ENCODE data around the gene ZMYND19.
"Not testable (repeated sequence)": the region's sequence is repeated elsewhere in the genome, so short reads cannot be mapped to it uniquely, and the experiment has no call there.

The ZMYND19 gene

DNA sequence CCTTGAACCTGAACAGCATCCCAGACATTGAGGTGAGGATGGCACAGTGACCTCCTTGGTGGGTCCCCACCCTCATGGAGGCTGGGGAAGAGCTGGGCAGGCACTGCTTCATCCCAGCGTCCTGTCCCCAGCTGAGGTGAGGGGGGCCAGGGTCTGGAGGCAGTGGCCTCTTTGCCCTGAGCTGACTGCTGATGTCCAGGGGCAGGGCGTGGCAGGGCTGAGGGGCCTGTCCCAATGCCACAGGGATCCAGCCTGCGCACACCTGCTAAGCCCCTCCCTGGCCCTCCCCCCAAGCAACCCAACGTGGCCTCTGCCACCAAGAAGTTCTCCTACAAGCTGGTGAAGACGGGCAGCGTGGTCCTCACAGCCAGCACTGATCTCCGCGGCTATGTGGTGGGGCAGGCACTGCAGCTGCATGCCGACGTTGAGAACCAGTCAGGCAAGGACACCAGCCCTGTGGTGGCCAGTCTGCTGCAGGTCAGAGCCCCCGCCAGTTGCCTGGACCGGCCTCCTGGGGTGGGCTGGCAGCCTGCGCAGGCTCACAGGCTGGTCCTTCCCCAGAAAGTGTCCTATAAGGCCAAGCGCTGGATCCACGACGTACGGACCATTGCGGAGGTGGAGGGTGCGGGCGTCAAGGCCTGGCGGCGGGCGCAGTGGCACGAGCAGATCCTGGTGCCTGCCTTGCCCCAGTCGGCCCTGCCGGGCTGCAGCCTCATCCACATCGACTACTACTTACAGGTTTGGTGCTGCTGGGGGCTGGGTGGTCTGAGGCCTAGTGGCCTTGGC lies 23.6 kb upstream of the ZMYND19 start:
- no peak for DNase-seq

DNA sequence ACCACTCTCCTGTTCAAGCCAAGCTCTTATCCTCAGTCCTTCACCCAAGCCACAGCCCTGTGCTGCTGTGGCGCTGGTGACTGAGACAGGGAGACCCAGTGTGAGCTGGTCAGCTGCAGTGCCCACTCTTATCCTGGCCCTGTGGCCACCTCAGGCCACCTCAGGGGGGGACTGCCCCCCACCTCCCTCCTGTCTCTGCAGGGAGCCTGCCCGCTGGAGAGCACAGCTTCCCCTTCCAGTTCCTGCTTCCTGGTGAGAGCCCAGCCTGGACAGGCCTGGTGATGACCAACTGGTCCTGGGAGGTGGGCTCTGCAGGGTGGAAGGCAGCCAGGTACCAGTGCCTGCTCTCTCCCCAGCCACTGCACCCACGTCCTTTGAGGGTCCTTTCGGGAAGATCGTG lies 22.9 kb upstream of the ZMYND19 start:
- no peak for DNase-seq

DNA sequence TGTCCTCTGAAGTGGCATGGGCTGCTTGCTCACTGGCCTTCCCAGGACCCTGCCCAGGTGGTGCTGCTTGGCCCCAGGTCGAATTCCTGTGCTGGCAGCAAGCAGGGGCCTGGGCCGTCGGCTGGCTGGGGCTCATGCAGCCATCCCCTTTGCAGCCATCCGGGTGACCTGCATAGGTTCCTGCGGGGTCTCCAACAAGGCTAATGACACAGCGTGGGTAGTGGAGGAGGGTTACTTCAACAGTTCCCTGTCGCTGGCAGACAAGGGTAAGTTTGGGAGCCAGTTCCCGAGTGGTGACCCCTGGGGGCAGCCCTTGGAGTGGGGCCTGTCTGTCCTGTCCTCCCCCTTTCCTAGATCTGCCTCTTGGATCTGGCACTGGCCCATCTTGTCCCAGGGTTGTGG lies 22.4 kb upstream of the ZMYND19 start:
- DNase-seq, result no peak

DNA sequence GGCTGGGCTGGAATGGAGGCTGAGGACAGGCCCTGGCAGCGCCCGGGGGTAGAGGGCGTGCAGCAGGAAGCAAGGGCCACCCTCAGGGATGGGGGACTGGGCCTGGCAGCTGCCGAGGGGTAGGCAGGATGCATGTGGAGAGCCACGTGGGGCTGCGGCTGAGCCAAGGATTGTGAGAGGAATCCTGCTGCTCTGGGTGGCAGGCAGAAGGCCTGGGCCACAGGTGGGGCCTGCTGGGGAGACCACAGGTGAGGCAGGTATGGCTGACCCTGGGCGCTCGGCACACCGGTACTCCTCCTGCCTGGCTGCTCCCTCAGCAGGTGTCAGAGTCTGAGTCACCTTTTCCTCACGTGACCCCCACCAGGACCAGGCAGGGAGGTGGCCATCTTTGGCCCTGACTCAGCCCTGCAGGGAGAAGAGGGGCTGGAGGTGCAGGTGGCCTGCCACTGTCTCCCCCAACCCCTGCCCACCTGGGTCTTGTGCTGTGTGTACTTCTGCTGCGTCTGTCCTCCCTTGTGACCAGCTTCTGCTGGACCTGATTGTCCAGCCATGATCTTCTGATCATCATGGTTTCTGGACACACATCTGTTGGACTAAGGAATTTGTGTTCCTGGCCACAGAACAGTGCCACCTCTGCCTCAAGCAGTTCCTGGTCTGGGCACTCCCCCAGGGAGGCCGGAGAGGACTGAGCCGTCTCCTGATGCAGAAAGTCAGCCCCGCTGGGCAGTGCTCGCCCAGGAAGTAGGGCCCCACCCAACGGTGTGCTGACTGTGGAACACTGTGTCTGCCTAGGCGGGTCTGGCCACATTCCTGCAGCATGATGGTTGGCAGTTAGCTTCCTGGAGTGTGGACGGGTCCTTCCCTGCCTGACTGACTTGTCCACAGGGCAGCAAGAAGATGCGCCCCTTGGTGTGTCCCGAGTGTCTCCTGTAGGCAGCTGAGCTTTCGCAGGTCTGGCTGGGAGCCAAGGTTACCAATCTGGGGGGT lies 21.6 kb upstream of the ZMYND19 start:
- DNase-seq, result peak; percentile 48

DNA sequence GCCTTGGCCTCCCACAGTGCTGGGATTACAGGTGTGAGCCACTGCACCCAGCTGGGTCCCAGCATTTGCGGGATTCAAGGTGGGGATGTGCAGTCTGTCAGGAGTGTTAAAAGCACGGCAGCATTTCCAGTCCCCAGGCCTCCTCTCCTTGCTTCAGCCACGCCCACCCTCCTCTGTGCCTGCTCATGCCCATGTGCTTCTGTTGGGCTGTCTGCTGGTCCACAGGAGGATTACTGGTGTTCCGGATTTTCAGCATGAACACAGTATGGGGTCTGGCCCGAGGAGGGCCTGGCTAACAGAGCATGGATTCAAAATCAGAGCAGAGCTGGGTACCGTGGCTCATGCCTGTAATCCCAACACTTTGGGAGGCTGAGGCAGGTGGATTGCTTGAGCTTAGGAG lies 20.6 kb upstream of the ZMYND19 start:
- no peak for DNase-seq

DNA sequence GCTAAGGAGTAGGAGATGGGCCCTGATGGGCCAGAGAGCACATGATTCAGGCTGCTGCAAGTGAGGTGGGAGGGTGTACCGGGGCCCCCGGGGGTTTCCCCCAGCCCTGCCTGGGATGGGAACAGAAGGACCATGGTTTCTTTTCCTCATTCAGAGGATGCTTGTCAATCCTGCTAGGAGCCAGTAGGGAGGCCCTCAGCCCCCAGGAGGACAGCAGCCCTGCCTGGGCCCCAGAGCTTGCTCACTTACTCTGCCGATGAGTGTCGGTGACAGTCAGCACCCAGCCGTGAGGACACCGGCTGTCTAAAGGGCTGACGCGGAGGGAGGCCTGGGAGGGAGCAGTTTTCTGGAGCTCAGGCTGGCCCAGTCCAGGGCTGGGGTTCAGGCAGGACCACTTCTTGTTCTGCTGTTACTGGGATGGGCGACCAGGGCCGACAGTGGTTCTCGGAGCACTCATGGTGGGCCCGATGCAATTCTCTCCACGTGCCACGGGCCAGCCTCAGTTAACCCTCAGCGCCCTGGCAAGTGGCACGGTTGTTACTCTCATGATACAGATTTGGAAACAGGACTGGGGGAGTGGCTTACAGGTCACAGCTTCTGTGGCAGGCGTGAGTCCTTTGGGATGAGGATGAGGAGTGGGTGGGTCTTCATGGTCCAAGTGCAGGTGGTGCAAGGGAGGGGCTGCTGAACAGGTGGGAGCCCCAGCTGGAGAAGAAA lies 17.0 kb upstream of the ZMYND19 start:
- DNase-seq, result no peak

DNA sequence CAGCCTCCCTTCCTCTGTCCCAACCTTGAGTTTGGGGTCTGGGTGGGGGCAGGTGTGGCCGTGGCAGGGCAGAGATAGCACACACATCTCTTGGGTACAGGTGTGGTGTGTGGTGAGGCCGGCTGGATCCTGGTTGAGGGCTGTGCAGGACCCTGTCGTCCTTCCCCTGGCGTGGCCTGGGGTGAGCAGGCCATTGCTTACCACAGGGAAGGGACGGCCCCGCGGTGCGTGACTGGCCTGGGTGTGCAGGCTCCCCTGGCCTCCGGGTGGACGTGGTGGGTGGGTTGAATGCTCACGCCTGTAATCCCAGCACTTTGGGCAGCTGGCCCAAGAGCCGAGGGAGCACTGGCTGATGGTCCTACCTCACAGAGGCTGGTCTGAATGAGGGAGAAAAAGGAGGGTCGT lies 16.4 kb upstream of the ZMYND19 start:
- no peak for DNase-seq

DNA sequence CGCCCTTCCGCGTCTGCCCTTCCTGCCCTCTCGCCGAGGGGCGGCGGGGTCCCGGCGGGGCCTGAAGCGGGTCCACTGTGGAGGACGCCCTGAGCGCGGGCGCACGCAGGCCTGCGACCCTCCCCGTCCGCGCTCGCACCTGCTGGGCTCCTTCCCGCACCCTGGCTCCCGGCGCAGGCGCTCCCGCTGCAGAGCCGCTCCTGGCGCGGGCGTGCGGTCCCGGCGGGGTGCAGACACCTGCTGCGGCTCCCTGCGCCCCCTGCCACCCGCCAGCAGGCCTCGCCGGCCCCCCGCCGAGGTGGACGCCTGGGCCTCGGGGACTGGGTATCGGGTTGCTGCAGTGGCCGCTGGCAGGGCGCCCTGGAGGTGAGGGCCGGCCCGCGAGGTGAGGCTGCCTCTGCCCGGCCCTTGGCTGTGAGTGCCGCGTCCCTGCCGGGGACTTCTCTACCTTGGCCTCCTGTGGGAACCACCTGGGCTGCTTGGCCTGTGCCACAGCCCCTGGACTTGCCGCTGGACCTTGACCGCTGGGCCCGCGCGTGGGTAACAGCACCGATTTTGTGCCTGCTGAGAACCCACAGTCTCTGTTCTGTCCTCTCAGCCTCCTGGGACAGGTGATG lies 15.8 kb upstream of the ZMYND19 start:
- no peak for DNase-seq

DNA sequence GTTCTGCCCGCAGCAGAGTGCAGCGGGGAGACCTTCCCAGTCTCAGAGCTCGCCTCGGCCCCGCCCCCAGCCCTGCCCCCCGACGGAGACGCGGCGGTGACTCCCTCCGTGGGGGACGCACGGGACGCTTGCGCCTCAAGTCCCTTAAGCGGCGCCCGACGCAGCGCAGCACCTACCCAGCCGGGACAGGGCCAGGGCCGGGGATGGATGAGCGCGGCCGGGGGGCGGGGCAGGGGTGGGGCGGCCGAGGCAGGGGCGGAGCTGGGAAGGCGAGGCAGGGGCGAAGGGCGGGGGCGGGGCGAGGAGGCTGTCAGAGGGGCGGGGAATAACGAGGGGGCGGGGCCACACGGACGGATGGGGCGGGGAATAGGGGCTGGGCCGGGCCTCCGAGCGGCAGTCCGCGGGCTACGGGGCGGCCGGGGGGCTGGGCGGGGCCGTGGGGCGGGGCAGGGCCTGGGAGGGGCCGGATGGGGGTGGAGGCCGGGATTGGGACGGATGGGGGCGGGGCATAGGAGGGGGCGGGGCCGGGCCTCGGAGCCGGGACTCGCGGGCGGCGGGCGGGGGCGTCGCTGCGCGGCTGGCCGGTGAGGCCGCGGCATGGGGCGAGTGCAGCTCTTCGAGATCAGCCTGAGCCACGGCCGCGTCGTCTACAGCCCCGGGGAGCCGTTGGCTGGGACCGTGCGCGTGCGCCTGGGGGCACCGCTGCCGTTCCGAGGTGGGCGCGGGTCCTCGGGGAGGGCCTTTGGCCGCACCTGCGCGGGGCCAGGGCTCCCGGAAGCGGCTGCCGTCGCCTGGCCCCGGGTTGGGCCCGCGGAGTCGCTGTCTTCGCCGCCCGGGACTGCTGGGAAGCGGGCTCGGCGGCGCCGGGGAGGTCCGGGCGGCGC lies 15.1 kb upstream of the ZMYND19 start, which contains the start of gene ARRDC1:
Gene ARRDC1 (plus strand): TSS at position 566 of the 884 bp plus-strand sequence. CDS start 32 bp downstream, at position 598.
- DNase-seq, result peak; percentile 93

DNA sequence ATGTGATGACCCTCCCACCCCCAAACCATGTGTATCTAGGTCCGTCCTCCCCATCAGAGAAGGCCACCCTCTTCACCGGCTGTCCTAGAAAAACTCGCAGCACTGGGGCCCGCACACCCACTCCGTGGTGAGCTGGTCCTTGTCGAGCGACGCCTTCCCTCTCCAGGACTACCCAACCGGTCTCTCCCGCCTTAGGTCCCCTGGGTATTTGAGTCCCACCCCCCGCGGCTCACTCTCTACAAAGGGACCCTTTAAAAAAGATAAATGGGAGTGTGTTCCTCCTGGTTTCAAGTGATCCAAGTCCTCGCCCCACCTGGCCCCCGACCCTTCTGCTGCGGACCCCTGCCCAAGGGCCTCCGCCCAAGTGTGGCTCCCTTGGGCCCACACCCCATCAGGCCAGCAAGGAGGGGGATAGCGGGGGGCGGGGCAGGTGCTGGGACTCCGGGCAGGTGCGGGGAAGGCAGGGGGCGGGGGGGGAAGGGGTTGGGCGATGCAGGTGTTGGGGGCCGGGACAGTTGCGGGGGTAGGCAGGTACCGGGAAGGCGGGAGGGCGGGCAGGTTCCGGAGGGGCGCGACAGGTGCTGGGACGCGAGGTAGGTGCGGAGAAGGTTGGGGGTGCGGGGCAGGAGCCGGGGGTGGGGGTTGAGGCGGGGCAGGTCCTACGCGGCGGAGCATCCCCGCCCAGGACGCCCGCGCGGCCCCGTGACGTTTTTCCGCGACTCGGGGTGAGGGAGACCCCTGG lies 14.2 kb upstream of the ZMYND19 start:
- DNase-seq, result no peak

DNA sequence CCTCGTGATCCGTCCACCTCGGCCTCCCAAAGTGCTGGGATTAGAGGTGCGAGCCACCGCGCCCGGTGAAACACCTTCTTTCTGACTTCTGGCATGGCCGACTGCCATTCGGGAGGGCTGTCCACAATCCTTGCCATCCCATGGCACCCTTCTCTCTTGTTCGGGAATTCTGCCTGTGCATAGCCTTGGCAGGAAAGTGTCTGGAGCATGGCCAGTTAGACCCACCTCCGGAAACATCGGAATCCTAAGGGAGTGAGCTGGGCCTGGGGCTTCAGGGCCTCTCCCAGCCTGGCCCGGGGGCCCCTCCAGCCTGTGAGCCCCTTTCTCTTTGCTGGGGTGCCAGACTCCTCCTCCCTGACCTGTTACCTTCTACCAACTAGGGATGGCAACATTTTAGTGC lies 13.6 kb upstream of the ZMYND19 start:
- no peak for DNase-seq

DNA sequence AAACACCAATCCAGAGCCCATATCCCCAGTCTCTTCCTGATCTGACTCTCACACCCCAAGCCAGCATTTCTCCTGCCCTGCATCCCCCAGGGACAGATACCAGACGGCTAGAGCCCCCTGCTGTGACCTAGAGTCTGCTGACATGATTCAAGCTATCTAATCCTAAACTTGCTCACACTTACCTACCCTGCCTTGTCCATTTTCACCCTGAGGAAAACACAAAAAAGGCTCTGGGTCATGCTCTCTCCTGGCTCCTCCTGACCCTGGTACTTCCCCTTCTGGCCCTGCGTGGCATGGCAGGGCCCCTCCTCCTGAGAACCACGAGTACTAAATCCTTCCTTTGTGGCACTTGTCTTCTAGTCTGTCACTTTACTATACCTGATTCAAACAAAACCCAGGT lies 12.3 kb upstream of the ZMYND19 start:
- no peak for DNase-seq

DNA sequence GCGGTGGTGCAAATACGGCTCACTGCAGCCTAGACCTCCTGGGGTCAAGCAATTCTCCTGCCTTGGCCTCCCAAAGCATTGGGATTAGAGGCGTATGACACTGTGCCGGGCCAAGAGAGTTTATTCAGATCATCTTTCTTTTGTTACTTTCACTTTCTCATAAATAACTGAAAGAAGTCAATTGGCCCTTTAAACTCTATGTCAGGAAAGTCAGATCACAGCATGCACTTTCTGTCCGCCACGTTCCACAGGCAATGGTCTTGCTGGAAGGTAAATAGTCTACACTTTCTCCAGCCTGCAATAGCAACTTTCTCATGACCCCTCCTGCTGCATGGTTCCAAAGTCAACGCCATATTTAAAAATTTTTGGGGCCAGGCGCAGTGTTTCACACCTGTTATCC lies 8.6 kb upstream of the ZMYND19 start:
- DNase-seq, result no peak

DNA sequence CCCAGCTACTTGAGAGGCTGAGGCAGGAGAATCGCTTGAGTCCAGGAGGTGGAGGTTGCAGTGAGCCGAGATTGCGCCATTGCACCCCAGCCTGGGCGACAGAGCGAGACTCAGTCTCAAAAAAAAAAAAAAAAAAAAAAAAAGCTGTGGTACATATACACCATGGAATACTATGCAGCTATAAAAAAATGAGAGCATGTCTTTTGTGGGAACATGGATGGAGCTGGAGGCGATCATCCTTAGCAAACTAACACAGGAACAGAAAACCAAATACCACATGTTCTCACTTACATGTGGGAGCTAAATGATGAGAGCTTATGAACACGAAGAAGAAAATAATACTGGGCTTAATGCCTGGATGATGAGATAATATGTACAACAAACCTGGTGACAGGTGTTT lies 6.3 kb upstream of the ZMYND19 start:
- DNase-seq, result not testable (repeated sequence)

DNA sequence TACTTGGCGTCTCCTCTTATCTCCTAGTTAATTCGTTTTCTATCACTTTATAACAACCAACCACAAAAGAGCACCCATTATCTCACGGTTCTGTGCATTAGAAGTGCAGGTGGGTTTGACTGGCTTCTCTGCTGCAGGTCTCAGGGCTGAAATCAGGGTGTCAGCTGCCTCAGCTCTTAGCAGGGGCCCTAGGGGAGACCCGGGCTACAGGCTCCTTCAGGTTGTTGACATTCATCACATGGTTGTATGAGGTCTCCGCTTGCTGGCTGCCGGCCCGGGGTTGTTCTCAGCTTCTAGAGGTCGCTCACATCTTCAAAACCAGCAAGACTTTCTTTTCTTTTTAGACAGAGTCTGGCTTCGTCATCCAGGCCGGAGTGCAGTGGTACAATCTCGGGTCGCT lies 2.9 kb upstream of the ZMYND19 start:
- no peak for DNase-seq

DNA sequence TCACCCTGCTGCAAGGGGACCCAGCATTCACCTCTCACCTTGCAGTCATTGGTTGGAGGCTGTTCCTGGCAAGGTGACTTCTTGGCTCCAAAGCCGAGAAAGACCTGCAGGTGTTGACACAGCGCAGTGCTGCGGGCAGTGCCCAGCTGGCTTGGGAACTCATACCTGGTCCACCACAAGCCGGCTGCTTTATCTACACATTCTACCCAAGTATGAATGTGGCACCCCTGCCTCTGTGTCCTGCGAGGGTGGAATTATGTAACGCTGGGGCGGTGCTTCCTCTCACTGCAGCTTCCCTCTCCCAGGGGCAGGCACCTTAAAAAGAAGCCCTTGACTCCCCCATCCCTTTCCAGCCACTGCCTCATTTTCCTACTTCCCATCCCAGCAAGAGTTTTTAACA lies 2.5 kb upstream of the ZMYND19 start:
- no peak for DNase-seq

DNA sequence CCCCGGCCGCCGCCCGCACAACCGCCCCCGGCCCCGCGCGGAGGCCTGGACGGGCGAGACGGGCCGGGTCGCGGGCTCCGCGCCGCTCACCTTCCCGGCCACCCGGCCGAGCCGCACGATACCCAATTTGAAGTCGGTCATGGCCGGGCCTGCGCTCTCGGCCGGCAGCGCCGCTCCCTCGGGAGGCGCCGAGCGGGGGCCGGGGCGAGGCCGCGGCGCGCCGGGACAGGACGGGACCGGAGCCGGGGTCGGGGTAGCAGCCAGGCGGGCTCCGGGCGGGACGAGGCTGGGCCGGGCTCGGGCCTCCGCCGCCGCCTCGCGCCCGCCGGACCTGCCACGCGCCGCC lies 216 bp downstream of the ZMYND19 start:
- no peak for DNase-seq

DNA sequence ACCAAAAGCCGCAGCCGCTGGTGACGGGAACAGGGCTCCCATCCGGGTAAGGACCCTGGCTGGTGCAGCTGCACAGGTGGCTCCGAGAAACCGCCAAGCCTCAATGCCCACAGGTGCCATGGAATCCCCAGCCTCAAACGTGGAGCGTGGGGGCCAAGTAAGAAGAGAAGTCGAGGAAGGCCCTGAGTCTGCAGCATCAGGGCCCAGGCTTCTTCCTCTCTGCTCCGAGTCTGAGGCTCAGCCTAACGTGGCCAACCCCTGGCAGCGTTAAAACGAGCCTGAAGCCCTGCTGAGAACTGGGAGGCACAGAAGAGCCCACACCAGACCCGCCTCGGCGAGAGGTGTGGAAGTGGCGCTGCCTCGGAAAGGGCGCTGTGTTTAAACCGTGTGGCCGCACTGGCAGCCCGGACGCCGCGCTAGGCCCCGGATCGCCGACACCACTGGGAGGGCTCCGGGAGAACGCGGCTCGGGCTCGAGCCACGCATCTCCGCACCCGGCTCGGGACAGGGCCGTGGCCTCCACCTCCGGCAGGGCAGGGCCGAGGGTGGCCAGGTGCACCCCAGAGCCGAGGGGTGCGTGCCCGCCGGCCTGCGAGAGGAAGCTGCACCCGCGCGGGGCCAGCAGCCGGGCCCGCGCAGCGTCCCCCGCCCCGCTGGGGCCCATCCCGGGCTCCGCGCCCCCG lies 730 bp downstream of the ZMYND19 start:
- DNase-seq, result no peak

DNA sequence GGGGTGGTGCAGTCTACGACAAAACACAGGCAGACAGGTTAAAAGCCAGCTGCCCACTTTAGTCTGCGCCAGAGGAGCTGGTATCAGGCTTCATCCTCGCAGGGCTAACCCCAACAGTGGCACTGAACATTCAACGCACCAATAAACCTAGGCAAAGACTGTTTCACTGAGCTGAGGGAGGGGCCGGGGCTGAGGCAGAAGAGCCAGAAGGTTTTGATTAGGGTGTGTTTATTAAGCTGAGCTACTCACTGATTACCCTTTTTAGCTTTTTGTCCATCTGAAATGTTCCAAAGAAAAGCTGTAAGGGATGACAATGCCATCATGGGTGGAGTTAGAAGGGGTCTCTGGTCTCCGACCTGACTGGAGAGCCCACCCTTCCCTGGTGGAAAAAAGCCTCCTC lies 1.4 kb downstream of the ZMYND19 start:
- no peak for DNase-seq

DNA sequence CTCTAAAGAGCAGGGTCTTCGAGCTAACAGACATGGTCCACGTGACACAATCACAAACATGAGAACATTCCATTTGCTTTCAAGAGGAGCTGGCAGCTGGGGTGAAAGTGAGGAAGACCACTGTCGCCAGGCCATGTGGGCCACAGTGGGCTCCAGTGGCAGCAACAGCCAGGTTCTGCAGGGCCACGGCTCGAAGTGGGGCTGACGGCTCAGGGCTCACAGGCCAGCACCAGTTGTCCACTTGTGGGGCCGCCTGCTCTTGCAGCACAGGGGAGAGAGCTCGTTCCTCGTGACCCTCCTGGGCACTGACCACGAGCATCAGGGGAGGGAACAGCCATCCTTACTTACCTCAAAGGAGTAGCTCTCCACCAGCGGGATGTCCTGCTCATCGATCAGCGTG lies 2.0 kb downstream of the ZMYND19 start:
- no peak for DNase-seq

DNA sequence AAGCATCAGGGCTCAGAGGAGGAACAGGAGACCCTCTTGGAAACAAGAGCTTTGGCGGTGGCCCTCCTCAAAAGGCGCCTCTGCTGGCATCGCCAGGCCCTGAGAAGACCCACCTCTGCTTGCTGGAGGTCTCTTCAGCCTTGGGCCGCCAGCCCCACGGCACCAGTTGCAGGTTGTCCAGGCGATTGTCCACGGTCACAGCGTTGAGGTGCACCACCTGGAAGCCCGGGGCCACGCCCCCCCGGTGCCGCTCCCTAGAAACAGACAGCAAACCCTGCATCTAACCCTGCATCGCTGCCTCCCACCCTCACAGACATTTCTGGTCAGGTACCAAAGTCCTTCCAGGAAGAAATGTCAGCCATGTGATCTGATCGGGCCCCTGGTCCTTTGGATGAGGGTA lies 3.5 kb downstream of the ZMYND19 start:
- no peak for DNase-seq

Measured in activated CD8-positive, alpha-beta memory T cell treated with anti-CD3 and anti-CD28 coated beads, Interleukin-2, amount 50 U/mL, for 4 hours (primary cell).